Anterior cingulate cortex (tissue), 58 donors: ENCODE data around the gene ATXN7L1.
A peak's percentile ranks its signal among the peaks of the same experiment; 100 is the strongest.

ENCODE experiments used
- DNase-seq, 58 donors: peaks; one replicate each; lab custom pipeline; 2025; lab: John Stamatoyannopoulos, UW

Gene ATXN7L1

DNA sequence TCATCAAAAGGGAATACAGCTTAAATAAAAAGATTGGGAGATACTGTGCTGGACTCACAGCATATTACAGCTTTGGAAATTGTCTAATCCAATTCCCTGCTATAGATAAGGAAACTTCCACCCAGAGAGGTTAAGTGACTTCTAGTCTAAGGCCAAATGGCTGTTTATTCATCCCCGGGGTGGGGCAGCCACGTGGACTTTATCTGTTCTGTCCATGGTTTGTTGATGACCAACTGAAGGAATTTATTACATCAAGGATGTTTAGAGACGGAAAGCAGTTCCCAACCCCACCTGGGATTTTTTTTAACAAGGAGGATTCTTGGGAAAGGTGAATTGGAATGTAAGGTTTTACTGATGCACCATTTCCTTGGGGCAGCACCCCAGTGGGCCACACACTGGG lies 88.6 kb downstream of the ATXN7L1 start:
- DNase-seq = no peak

- DNase-seq = no peak
Measured at GRCh38 chr7:105786520-105787470, 89.6 kb downstream of the ATXN7L1 start.

GRCh38 chr7:105782391-105783042 lies 93.9 kb downstream of the ATXN7L1 start:
- no peak for DNase-seq

DNA sequence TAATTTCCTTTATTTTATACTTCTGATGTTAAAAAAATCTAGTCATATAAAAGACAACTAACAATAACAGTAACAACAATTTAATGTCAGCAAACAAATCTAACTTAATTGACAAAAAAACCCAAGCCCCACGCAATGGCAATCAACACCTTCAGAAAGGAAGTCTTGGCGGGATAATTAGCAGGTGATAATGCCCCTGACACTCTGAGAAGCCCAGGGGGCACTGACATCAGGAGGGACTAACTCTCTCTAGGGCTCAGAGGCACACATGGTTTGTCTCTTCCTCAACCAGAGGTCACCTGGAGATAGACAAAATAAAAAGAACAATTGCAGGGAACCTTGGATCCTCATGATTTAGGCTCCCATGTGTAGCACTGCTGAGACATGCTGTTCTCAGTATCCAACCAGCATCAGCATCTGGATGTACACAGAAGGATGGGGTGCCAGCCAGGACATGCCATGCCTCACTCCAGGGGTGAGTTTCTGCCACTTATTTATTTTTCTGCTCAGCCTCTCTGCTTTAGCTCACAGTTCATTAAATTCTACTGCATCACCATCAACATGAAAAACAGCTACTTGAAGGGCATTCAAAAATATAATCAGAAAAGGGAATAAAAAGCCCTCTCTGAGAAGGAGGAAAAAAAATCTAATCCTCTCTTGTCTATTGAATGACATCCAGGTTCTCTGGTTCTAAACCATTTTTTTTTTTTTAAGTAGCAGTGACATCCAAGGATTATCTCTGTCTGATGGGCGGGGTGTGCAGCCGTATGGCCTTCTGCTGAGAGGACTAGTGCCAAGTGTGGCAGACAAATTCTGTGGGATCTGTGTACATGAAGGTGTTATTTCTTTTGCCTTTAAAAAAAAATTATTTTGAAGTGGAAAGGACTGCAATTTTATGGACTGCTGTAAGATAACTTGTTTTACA lies 96.3 kb downstream of the ATXN7L1 start:
- peak in 4 of 58 donors; percentile 6 to 19 (median 10) for DNase-seq

- DNase-seq = no peak
Measured at GRCh38 chr7:105778956-105779355, 97.4 kb downstream of the ATXN7L1 start.

GRCh38 chr7:105776986-105777910 lies 99.2 kb downstream of the ATXN7L1 start:
- no peak for DNase-seq

- DNase-seq = no peak
Measured at GRCh38 chr7:105776068-105776790, 100.2 kb downstream of the ATXN7L1 start.

- no peak for DNase-seq
Measured at GRCh38 chr7:105775580-105775979, 100.8 kb downstream of the ATXN7L1 start.

DNA sequence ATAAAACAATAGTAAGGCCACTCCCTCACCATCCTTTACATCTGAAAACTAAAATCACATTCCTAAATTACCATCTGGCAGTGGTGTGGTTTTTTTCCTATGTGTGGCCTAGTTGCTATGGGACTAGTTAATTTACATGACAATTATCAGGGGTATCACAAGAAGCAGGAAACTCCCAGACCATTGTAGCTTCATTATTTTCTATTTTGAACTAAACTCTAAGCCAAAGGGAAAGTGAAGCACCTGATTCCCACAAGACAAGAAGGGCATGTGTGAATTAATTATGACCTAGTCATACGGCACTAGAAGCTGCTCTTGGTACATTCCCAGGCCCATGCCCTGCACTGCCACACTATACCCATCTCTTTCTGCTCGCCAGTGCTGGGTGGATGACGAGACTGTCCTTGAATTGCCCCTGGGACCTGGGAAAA lies 103.4 kb downstream of the ATXN7L1 start:
- DNase-seq = no peak

DNA sequence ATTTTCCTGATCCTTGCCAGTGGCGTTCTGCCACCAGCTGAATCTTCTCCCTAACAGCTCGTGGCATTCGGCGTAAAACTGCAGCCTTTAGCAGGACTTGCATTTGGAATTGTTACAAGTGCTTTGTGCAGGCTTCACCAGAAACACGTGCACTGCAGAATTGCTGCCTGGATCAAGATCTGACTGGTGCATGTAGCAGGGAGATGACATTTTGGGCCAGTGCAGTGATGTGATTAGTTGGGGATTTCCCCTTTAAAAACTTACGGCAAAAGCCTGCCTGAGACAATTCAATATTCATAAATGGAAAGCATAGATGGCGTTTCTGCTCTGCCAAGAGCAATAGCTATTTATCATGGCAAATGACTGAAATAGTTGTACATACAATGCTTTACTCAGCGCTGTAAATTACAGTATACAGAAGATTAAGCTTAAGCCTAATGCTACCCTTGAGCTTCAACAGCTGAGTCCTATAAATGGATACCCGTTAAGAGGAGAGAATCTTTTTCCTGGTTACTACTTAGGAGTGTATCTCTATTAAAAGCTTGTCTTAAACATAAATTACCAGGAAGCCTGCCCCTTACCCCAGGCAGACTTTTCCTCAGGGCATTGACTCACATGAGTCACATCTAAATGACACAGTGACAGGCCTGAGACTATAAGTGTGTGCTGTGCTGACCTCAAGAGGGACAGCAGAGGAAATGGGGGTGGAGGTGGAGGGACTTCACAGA lies 106.3 kb downstream of the ATXN7L1 start:
- peak in 4 of 58 donors; percentile 1 to 13 (median 4) for DNase-seq

GRCh38 chr7:105768898-105769507 lies 107.4 kb downstream of the ATXN7L1 start:
- no peak for DNase-seq

DNA sequence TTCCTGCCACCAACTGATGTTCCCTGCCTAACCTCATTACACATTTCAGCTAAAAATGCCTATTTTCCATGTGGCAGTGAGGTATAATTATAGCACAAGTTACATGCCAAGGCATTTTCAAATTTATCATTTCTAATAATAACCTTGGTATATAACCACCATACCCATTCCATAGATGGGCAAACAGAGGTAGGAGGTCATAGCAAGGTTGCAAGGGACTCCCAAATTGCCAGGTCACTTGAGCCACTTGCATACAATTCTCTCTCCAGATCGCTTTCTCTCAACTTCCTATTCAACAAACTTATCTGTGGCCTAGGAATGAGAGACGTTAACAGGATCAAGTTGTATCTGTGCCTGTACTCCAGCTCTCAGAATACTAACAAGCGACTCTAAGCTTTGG lies 108.3 kb downstream of the ATXN7L1 start:
- DNase-seq = no peak

- DNase-seq = peak in 17 of 58 donors; percentile 7 to 61 (median 21)
Measured at GRCh38 chr7:105766421-105767073, 109.9 kb downstream of the ATXN7L1 start.

- DNase-seq = no peak
Measured at GRCh38 chr7:105765846-105766245, 110.6 kb downstream of the ATXN7L1 start.

GRCh38 chr7:105764506-105764905 lies 111.9 kb downstream of the ATXN7L1 start:
- no peak for DNase-seq

DNA sequence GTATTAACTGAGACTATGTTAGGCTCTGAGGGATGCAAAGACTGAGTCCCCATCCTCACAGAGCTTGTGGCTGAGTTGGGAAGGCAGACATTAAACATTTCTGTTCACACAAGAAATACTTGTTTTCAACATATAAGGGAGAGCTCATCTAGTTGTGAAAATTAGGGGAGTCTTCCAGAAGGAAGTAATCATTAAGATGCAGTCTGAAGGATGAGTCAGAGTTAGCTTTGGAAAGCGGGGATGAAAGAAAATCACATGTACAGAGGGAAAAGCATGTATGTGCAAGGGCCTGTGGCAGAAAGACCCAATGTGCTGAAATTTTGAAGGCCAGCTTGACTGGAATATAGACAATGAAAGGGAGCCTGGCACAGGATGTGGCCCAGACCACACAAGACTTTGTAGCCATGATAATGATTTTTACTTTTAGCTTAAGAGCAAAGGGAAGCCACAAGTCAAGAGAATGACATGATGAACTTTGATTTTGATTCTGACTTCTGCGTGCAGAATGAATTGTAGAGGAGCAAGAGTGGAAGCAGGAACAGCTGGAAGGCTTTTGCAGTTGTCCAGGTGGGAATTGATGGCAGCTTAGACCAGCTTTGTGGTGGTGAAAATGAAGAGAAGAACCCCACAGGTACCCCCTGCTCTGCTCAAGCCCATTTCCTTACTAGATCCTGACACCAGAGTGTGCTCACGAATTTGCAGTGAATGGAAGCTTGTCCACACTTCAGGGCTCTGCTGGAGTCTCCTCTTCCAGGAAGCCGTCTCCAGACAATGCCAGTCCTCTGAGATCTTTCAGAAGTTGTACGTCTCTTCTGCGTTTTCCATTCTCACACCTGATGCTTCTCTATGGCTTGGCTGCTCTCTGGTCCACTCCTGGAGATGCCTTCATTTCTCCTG lies 115.6 kb downstream of the ATXN7L1 start:
- no peak for DNase-seq
